ENCODE results near the gene ADORA3.

DNA sequence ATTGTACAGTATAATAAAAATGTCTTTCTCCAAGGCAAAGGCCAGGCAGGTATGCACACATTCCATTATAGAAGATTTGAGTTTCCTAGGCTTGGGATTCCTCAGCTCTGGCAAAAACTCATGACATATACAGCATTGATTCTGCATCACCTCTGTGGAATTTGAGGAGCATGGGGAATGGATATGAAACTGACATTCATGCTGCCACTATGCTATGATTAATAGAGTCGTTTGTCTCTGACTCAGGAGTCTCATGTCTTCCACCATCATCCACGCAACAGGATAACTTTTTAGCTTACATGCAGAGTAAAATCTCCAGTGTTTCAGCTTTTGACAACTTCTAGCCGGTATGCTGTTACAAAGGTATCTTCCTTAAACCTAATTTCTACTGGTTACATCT is 49.8 kb upstream of the ADORA3 start:
- TF ChIP-seq, protein P1, sequence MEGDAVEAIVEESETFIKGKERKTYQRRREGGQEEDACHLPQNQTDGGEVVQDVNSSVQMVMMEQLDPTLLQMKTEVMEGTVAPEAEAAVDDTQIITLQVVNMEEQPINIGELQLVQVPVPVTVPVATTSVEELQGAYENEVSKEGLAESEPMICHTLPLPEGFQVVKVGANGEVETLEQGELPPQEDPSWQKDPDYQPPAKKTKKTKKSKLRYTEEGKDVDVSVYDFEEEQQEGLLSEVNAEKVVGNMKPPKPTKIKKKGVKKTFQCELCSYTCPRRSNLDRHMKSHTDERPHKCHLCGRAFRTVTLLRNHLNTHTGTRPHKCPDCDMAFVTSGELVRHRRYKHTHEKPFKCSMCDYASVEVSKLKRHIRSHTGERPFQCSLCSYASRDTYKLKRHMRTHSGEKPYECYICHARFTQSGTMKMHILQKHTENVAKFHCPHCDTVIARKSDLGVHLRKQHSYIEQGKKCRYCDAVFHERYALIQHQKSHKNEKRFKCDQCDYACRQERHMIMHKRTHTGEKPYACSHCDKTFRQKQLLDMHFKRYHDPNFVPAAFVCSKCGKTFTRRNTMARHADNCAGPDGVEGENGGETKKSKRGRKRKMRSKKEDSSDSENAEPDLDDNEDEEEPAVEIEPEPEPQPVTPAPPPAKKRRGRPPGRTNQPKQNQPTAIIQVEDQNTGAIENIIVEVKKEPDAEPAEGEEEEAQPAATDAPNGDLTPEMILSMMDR (IDR thresholded peaks at IDR 0.05) = no peak
- TF ChIP-seq POLR2A (IDR thresholded peaks at IDR 0.05) = no peak
